Ishikawa (cell line): ENCODE results near the gene UBE2R2.

Experiments
- CEBPB ChIP-seq: IDR thresholded peaks from 2 replicates; pipeline ENCODE4 v1.6.1; 2012
- CREB1 ChIP-seq: IDR thresholded peaks from 2 replicates; pipeline ENCODE4 v1.6.1; 2012; ENCODE audit warnings: low read depth
- EGR1 ChIP-seq: IDR thresholded peaks from 2 replicates; pipeline ENCODE4 v1.6.1; 2012
- EP300 ChIP-seq: IDR thresholded peaks from 2 replicates; pipeline ENCODE4 v1.6.1; 2012; ENCODE audit warnings: borderline replicate concordance
- FOXM1 ChIP-seq: IDR thresholded peaks from 2 replicates; pipeline ENCODE4 v1.6.1; 2012; ENCODE audit warnings: low read depth, borderline replicate concordance
- NFIC ChIP-seq: IDR thresholded peaks from 2 replicates; pipeline ENCODE4 v1.6.1; 2012
- RAD21 ChIP-seq: IDR thresholded peaks from 2 replicates; pipeline ENCODE4 v1.6.1; 2012; ENCODE audit warnings: low read depth
- TAF1 ChIP-seq: IDR thresholded peaks from 2 replicates; pipeline ENCODE4 v1.6.1; 2012; ENCODE audit warnings: low read depth, mild to moderate bottlenecking
- TCF12 ChIP-seq: IDR thresholded peaks from 2 replicates; pipeline ENCODE4 v1.6.1; 2012; ENCODE audit warnings: low read depth
- TEAD4 ChIP-seq: IDR thresholded peaks from 2 replicates; pipeline ENCODE4 v1.6.1; 2012
- YY1 ChIP-seq: IDR thresholded peaks from 2 replicates; pipeline ENCODE4 v1.6.1; 2012; ENCODE audit warnings: low read depth
- TF ChIP-seq, protein P1 (sequence below): IDR thresholded peaks from 2 replicates; pipeline ENCODE4 v1.6.1; 2012; ENCODE audit warnings: low read depth, mild to moderate bottlenecking
- TF ChIP-seq, protein P2 (sequence below): IDR thresholded peaks from 2 replicates; pipeline ENCODE4 v1.6.1; 2012
- TF ChIP-seq, protein P3 (sequence below): IDR thresholded peaks from 2 replicates; pipeline ENCODE4 v1.6.1; 2012

DNA sequence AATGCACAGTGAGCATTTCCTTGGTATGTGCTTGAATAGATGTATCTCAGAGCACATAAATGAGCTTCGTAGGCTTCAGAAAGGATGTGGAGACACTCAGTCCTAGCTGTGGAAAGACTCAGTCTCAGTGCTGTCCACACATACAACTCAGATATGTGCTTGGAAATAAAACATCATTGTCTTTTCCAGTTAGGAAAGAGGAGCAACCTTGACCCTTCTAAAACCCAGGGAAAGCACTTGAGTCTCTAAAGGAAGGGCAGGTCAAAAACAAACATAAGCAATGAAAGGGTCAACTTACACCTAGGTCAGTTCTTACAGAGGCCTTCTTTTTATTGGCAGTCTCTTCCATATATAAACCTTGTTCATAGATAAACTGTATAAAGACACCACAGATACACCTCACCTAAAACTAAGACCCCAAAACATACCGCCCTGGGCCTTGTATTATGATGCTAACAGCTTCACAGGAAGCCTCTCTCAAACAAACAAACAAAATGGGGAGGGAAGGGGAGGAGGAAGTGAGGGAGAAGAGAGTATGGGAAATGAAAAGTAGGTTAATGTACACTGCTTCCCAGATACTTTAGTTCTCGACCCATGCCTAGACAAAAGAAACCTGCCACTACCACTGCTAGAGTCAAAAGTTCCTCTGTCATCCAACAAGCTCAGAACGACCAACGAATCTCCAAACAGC, 117.4 kb downstream of the UBE2R2 start:
- TF ChIP-seq, protein P1, sequence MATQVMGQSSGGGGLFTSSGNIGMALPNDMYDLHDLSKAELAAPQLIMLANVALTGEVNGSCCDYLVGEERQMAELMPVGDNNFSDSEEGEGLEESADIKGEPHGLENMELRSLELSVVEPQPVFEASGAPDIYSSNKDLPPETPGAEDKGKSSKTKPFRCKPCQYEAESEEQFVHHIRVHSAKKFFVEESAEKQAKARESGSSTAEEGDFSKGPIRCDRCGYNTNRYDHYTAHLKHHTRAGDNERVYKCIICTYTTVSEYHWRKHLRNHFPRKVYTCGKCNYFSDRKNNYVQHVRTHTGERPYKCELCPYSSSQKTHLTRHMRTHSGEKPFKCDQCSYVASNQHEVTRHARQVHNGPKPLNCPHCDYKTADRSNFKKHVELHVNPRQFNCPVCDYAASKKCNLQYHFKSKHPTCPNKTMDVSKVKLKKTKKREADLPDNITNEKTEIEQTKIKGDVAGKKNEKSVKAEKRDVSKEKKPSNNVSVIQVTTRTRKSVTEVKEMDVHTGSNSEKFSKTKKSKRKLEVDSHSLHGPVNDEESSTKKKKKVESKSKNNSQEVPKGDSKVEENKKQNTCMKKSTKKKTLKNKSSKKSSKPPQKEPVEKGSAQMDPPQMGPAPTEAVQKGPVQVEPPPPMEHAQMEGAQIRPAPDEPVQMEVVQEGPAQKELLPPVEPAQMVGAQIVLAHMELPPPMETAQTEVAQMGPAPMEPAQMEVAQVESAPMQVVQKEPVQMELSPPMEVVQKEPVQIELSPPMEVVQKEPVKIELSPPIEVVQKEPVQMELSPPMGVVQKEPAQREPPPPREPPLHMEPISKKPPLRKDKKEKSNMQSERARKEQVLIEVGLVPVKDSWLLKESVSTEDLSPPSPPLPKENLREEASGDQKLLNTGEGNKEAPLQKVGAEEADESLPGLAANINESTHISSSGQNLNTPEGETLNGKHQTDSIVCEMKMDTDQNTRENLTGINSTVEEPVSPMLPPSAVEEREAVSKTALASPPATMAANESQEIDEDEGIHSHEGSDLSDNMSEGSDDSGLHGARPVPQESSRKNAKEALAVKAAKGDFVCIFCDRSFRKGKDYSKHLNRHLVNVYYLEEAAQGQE, result no peak
- TF ChIP-seq, protein P2, sequence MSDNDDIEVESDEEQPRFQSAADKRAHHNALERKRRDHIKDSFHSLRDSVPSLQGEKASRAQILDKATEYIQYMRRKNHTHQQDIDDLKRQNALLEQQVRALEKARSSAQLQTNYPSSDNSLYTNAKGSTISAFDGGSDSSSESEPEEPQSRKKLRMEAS, result no peak
- no peak for TF ChIP-seq TCF12
- no peak for TF ChIP-seq YY1
- TF ChIP-seq FOXM1, result no peak
- TF ChIP-seq RAD21, result no peak
- TF ChIP-seq EP300, result no peak
- no peak for TF ChIP-seq TAF1
- TF ChIP-seq TEAD4, result no peak
- no peak for TF ChIP-seq CREB1
- TF ChIP-seq, protein P3, sequence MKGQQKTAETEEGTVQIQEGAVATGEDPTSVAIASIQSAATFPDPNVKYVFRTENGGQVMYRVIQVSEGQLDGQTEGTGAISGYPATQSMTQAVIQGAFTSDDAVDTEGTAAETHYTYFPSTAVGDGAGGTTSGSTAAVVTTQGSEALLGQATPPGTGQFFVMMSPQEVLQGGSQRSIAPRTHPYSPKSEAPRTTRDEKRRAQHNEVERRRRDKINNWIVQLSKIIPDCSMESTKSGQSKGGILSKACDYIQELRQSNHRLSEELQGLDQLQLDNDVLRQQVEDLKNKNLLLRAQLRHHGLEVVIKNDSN, result no peak
- TF ChIP-seq CEBPB, result no peak
- no peak for TF ChIP-seq EGR1
- no peak for TF ChIP-seq NFIC
